ENCODE measurements around the gene LGALS3BP. TPM values are rescaled to one million over a fixed set of nuclear protein-coding genes. Genes with fewer than 3 reads are reported as not detected.

LGALS3BP gene
- total RNA-seq, 1 experiment from 2014 or later, result 69.8 TPM

- Mint-ChIP-seq H3K27me3 (ENCODE audit: low read depth) (peaks cover 77% of the 10 kb centered on the region), H3K4me1 (peaks cover 15 to 24% of the 10 kb centered on the region in 2 experiments), H3K4me3 (no peak overlapping the region), H3K36me3 (ENCODE audit: insufficient read depth in 1 of 3, low read depth in 3 of 3) (peaks cover 3 to 24% (median 5%) of the 10 kb centered on the region in 3 experiments; a peak in 6 of 7 replicates), H3K27ac (no peak overlapping the region), H3K9me3 (no peaks in the 10 kb centered on the region; a peak in 1 of 5 replicates)
- no peak overlapping the region for H2BK15ac ChIP-seq (ENCODE audit: low read depth, low read length)
- H3K9me3 ChIP-seq (ENCODE audit: control insufficient read depth, low read depth, low read length), result no peaks in the 10 kb centered on the region
- no peak overlapping the region for H2BK5ac ChIP-seq (ENCODE audit: insufficient read length, low read length)
- no peak overlapping the region for H4K91ac ChIP-seq (ENCODE audit: insufficient read length, low read depth, low read length)
- H3T11ph ChIP-seq (ENCODE audit: low read length), result no peak overlapping the region
- no peak for TF ChIP-seq CTCF (conservative IDR thresholded peaks at IDR 0.05)
- no peak overlapping the region for H3K4me2 ChIP-seq (ENCODE audit: insufficient read depth, insufficient read length, low read length)
- no peak for DNase-seq
- WGBS (ENCODE audit: extremely low coverage, insufficient read length, low lambda C conversion rate), result 100% methylated on average over 1 of the region's 12 CpGs
- no peak overlapping the region for H4K8ac ChIP-seq (replicated peaks; ENCODE audit: insufficient read length, low read depth, low read length)
- no peak overlapping the region for H3K4ac ChIP-seq (ENCODE audit: low read depth, low read length)
- no peak overlapping the region for H2BK20ac ChIP-seq (ENCODE audit: low read depth, low read length, poor library complexity, severe bottlenecking)
- no peaks in the 10 kb centered on the region for H3K4me1 ChIP-seq (ENCODE audit: insufficient read depth, low read length)
- no peak overlapping the region for H3K23ac ChIP-seq (ENCODE audit: insufficient read length, low read depth, low read length)
- no peak overlapping the region for H2BK120ac ChIP-seq (ENCODE audit: low read depth, low read length, poor library complexity, severe bottlenecking)
- no peak overlapping the region for H2AFZ ChIP-seq (ENCODE audit: low read length)
- H3K79me1 ChIP-seq (ENCODE audit: insufficient read depth, low read depth, low read length, poor library complexity, severe bottlenecking), result no peaks in the 10 kb centered on the region
- no peak overlapping the region for H3K56ac ChIP-seq (ENCODE audit: insufficient read length, low read depth, low read length)
- H3K14ac ChIP-seq (ENCODE audit: insufficient read depth, low read length), result no peak overlapping the region
- H3K79me2 ChIP-seq (ENCODE audit: insufficient read depth, low read length), result peaks cover 5% of the 10 kb centered on the region; the same call in 1 of the 2 replicates
- H4K20me1 ChIP-seq (ENCODE audit: control insufficient read depth, insufficient read depth, insufficient read length), result no peaks in the 10 kb centered on the region
- H3K27ac ChIP-seq (ENCODE audit: insufficient read length, low read depth, low read length), result no peak overlapping the region
- peaks cover 8% of the 10 kb centered on the region for H3K23me2 ChIP-seq (ENCODE audit: insufficient read length, low read depth, low read length, poor library complexity, severe bottlenecking)
- no peak overlapping the region for H3K18ac ChIP-seq (ENCODE audit: insufficient read length, low read depth, low read length)
- peaks cover 41% of the 10 kb centered on the region for H3K27me3 ChIP-seq (ENCODE audit: insufficient read depth, low read length)
- no peak overlapping the region for H3K9ac ChIP-seq (ENCODE audit: extremely low read depth, insufficient read length, low read length)
- no peak overlapping the region for H2AK5ac ChIP-seq (ENCODE audit: insufficient read length, low read length)
- H2BK12ac ChIP-seq (ENCODE audit: insufficient read length, low read depth, low read length), result no peak overlapping the region
- no peak overlapping the region for H4K5ac ChIP-seq (ENCODE audit: insufficient read length, low read depth, low read length)
These were observed 25.5 kb upstream of the LGALS3BP start for GRCh38 chr17:79005063-79005861.
